Measurements from ENCODE around the gene ZFAND3. TPM values are rescaled to one million over a fixed set of nuclear protein-coding genes. Genes with fewer than 3 reads are reported as not detected.

The ZFAND3 gene, protein sequence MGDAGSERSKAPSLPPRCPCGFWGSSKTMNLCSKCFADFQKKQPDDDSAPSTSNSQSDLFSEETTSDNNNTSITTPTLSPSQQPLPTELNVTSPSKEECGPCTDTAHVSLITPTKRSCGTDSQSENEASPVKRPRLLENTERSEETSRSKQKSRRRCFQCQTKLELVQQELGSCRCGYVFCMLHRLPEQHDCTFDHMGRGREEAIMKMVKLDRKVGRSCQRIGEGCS
- total RNA-seq: 31.2 TPM

DNA sequence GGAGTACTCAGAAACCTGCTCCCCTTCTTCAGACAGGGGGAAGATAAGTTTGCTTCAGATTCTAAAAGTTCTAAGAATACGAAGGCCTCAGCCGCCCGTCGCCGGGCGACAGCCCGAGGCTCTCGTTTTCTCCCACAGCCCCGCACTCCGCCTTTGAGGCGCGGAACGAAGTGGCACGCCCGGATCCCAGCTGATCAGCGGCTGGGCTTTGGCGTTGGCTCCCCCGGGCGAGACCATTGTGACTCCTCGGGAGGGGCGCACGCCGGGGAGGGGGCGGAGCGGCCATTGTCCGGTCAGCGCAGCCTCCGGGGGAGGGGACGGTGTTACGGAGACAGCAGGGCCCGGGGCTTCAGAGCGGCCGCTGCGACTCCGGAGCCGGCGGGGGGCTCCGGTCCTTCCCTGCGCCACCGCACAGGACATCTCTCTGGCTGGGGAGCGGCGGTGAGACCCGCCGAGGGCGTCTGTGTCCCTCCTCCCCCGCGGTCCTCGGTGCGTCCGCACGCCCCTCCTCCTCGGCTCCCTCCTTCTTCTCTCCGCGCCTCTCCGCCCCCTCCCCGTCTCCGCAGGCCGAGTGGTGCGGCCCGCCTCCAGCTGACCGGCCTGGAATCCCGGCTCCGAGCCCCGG lies at the start of gene ZFAND3:
TSS of gene ZFAND3 (plus strand) at position 551 of the 625 bp plus-strand sequence. CDS start 219 bp downstream, outside the sequence.
- intact Hi-C loops (cut with DNase I): no loop called here
- Histone ChIP-seq H3K9me3 (no peaks in the 10 kb centered on the region), H3K27me3 (no peaks in the 10 kb centered on the region), H3K4me3 (peak within 1 kb of the TSS; percentile 67 to 83), H3K27ac (peak within 1 kb of the TSS; percentile 98), H3K36me3 (no peaks in the 10 kb centered on the region), H3K4me1 (peaks cover 51% of the 10 kb centered on the region)
- DNase-seq (ENCODE audit: extremely low spot score in 2 of 2): peak in 1 of 2 donors; percentile 95
- TF ChIP-seq POLR2AphosphoS5 (IDR thresholded peaks at IDR 0.05; ENCODE audit: insufficient read depth in 1 of 2, low read depth in 1 of 2) (peak; percentile 85 to 96), POLR2A (IDR thresholded peaks at IDR 0.05) (no peak)
- TF ChIP-seq, protein P1, sequence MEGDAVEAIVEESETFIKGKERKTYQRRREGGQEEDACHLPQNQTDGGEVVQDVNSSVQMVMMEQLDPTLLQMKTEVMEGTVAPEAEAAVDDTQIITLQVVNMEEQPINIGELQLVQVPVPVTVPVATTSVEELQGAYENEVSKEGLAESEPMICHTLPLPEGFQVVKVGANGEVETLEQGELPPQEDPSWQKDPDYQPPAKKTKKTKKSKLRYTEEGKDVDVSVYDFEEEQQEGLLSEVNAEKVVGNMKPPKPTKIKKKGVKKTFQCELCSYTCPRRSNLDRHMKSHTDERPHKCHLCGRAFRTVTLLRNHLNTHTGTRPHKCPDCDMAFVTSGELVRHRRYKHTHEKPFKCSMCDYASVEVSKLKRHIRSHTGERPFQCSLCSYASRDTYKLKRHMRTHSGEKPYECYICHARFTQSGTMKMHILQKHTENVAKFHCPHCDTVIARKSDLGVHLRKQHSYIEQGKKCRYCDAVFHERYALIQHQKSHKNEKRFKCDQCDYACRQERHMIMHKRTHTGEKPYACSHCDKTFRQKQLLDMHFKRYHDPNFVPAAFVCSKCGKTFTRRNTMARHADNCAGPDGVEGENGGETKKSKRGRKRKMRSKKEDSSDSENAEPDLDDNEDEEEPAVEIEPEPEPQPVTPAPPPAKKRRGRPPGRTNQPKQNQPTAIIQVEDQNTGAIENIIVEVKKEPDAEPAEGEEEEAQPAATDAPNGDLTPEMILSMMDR (IDR thresholded peaks at IDR 0.05): no peak

DNA sequence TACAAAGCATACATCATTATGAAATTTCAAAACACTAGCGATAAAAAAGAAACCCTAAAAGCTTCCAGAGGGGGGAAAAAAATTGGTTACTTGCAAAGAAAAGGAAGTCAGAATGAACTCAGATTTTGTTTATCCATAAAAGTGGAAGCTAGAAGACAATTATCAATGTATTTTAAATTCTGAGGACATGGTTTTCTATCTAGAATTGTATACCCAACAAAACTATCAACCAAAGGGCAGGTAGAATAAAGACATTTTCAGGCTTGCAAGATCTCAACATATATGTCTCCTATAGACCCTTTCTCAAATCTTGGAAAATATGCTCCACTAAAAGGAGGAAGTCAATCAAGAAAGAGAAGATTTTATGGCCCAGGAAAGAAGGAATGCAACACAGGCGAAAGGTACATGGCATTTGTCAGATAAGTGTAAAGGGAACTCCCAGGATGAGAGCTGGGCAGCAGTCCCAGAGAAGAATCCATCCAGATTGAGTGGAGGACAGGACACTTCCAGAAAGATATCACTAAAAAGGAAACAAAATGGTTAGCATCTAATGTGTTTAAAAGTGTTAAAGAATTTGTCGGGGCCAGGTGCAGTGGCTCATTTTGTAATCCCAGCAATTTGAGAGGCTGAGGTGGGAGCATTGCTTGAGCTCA lies 45.4 kb upstream of the ZFAND3 start:
- Histone ChIP-seq H3K9me3 (no peaks in the 10 kb centered on the region), H3K4me1 (no peaks in the 10 kb centered on the region), H3K27me3 (no peaks in the 10 kb centered on the region), H3K4me3 (no peak overlapping the region), H3K27ac (no peak overlapping the region), H3K36me3 (no peaks in the 10 kb centered on the region)
- no peak for DNase-seq (ENCODE audit: extremely low spot score in 2 of 2)
- TF ChIP-seq POLR2A (IDR thresholded peaks at IDR 0.05) (no peak), POLR2AphosphoS5 (IDR thresholded peaks at IDR 0.05; ENCODE audit: insufficient read depth in 1 of 2, low read depth in 1 of 2) (no peak)
- TF ChIP-seq, protein P1 (IDR thresholded peaks at IDR 0.05): no peak
- intact Hi-C loops (cut with DNase I): no loop called here

DNA sequence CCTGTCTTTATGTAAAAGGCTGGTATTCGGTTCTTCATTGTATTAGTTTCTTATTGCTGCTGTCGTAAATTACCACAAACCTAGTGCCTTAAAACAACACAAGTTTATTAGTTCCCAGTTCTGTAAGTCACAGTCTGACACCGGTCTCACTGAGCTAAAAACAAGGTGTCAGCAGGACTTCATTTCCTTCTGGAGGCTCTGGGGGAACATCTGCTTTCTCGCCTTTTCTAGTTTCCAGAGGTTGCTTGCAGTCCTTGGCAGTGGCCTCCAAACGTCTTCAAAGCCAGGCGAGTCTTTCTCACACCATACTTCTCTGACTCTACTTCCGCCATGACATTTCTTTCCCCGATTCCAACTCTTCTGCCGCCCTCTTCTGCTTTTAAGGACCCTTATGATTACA lies 43.0 kb upstream of the ZFAND3 start:
- Histone ChIP-seq H3K27ac (no peak overlapping the region), H3K4me1 (no peaks in the 10 kb centered on the region), H3K4me3 (no peak overlapping the region), H3K27me3 (no peaks in the 10 kb centered on the region), H3K36me3 (no peaks in the 10 kb centered on the region), H3K9me3 (no peaks in the 10 kb centered on the region)
- TF ChIP-seq, protein P1 (IDR thresholded peaks at IDR 0.05): no peak
- no peak for TF ChIP-seq POLR2AphosphoS5 (IDR thresholded peaks at IDR 0.05; ENCODE audit: insufficient read depth in 1 of 2, low read depth in 1 of 2)
- TF ChIP-seq POLR2A (IDR thresholded peaks at IDR 0.05): no peak
- intact Hi-C loops (cut with DNase I): no loop called here
- no peak for DNase-seq (ENCODE audit: extremely low spot score in 2 of 2)

DNA sequence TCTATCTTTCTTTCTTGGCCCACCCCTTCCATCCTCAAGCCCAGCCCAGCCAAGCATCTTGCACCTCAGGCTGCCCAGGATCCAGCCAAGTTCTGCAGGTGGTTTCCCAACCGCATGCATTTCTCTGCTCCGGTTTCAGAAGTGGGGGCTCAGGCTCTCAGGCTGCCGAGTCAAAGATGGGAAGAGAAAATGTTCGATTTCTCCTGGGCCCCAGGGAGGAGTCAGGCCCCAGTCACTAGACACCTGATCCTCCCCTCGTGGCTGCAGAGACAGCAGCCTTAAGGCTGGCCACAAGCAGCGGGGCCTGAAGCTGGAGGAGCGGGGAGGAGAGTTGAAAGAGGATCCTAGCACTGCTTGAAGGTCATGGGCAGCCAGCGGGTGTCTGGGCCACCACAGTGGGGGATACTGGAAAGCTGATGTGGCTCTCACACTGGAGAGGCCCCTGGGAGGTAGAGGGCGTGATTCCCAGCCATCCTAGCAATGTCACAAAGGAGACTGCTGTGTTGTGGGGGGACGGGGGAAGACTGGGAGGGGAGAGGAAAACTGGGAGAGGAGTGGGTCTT lies 42.2 kb upstream of the ZFAND3 start:
- no peak overlapping the region for H3K4me3 ChIP-seq
- intact Hi-C loops (cut with DNase I): no loop called here

More for the DNA sequence above, 42.2 kb upstream of the ZFAND3 start:
- no peaks in the 10 kb centered on the region for H3K36me3 ChIP-seq
- no peak overlapping the region for H3K27ac ChIP-seq
- no peaks in the 10 kb centered on the region for H3K9me3 ChIP-seq
- no peaks in the 10 kb centered on the region for H3K4me1 ChIP-seq
- TF ChIP-seq, protein P1 (IDR thresholded peaks at IDR 0.05): no peak
- TF ChIP-seq POLR2A (IDR thresholded peaks at IDR 0.05) (no peak), POLR2AphosphoS5 (IDR thresholded peaks at IDR 0.05; ENCODE audit: insufficient read depth in 1 of 2, low read depth in 1 of 2) (no peak)
- no peak for DNase-seq (ENCODE audit: extremely low spot score in 2 of 2)
- H3K27me3 ChIP-seq: no peaks in the 10 kb centered on the region
